Smooth muscle cell of the brain vasculature (primary cell): ENCODE measurements around the gene FZD10.

Experiments
- DNase-seq: peaks from one replicate; pipeline ENCODE4 v3.0.0-alpha.2; 2012; ENCODE audit warnings: low read depth, low spot score

FZD10 gene

GRCh38 chr12:130179191-130179590 lies 16.9 kb downstream of the FZD10 start:
- no peak for DNase-seq

DNA sequence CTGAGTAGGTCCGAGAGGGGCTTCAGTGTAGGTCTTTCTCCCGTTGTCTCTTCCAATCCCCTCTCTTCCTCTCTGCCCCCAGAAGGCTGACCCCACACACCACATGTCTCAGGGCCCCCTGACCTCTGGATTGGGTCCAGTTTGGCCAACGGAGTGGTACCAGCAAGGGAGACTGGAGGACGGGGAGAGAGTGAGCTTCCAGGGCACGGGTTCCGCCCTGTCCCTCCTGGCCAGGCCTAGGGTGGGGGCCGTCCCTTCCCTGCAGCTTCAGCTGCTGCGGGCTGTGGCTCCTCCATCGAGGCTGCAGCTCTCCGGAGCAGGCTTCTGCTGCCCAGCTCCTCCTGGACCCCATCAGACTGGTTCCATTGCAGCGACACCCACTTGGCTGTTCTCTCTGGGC lies 17.4 kb downstream of the FZD10 start:
- no peak for DNase-seq

- no peak for DNase-seq
Measured at GRCh38 chr12:130181211-130181610, 18.9 kb downstream of the FZD10 start.

GRCh38 chr12:130183585-130184370 lies 21.5 kb downstream of the FZD10 start:
- DNase-seq = no peak

- no peak for DNase-seq
Measured at GRCh38 chr12:130184404-130185090, 22.3 kb downstream of the FZD10 start.

GRCh38 chr12:130185455-130186391 lies 23.5 kb downstream of the FZD10 start:
- no peak for DNase-seq

- DNase-seq = no peak
Measured at GRCh38 chr12:130186651-130187268, 24.5 kb downstream of the FZD10 start.

DNA sequence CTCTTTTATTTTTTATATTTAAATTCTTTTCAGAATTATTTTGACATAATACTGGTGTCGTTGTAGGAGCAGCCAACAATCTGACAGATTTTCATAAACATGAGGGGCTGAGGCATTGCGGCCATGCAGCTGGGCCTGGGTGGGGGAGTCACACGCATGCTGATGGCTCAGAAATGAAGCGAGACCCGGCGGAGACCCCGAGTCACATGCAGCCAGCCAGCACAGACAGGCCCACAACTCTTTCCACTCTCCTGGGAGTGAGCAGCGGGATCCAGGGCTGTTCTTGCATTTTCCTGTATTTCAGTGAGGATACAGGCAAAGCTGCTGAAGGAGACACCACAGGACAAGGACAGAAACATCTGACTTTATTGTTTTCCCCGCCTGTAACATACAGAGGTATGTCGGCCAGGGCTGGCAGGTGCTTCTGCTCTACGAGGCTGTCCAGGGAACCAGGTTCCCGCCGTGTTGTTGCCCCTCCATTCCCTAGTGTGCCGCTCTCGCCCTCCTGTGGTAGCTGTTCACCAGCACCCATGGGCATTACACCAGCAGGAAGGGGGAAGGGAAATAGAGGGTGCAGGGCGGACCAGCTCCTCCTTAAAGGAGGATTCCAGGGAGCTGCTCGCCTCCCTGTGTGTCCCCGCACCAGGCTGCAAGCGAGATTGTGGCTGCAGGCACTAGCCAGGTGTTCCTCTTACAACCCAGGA lies 30.5 kb downstream of the FZD10 start:
- DNase-seq = no peak

GRCh38 chr12:130194154-130194553 lies 31.9 kb downstream of the FZD10 start:
- no peak for DNase-seq

DNA sequence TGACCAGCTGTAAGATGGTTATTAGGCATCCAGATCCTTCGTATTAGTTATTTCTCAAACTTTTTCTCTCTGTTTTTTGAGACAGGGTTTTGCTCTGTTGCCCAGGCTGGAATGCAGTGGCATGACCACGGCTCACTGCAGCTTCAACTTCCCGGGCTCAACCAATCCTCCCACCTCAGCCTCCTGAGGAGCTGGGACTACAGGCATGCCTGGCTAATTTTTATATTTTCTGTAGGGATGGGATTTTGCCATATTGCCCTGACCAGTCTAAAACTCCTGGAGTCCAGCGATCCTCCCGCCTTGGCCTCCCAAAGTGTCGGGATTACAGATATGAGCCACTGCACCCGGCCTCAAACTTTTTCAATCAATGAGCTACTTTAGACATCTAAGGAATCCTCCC lies 33.1 kb downstream of the FZD10 start:
- no peak for DNase-seq

GRCh38 chr12:130195776-130196175 lies 33.5 kb downstream of the FZD10 start:
- DNase-seq = no peak

DNA sequence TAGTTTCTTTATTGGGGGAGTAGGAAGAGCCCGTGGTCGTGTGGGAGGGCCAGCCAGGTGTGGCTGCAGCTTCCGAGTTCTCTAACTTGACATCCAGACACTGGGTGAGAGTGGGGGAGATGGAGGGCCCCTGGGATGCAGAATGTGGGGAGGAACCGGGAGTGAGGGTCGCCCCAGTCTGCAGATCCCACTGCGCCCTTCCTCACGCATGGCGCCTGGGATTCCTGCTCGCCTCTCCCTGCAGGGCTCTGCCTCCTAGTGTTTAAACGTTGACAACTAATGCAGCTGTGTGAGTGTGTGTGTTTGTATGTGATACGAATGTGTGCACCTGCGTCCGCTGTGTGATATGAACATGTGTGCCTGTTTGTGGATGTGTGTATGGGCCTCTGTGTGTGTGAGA lies 34.6 kb downstream of the FZD10 start:
- no peak for DNase-seq

GRCh38 chr12:130198026-130198662 lies 35.9 kb downstream of the FZD10 start:
- DNase-seq = no peak

- no peak for DNase-seq
Measured at GRCh38 chr12:130198663-130199060, 36.4 kb downstream of the FZD10 start.

GRCh38 chr12:130199581-130200390 lies 37.5 kb downstream of the FZD10 start:
- no peak for DNase-seq

- no peak for DNase-seq
Measured at GRCh38 chr12:130200445-130200844, 38.2 kb downstream of the FZD10 start.

GRCh38 chr12:130201037-130201436 lies 38.8 kb downstream of the FZD10 start:
- no peak for DNase-seq

GRCh38 chr12:130202201-130202600 lies 39.9 kb downstream of the FZD10 start:
- DNase-seq = no peak

DNA sequence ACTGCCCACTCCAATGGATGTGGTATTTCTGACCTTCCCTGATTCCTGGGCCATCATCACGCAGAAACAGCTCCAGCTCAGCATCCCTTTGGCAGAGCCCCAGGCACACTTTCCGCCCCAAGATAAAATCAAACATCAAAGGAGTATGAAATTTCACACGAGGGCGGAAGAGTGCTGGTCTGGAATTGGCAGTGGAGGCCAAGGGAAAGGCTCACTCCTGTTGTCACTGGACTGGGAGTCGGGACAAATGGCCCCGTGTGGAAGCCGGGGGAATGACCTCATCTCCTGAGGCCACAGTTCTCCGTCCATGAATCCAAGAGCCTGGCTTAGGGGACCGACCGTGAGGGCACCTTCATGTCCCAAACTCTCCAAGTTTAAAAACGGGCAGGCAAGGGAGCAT lies 40.9 kb downstream of the FZD10 start:
- no peak for DNase-seq

DNA sequence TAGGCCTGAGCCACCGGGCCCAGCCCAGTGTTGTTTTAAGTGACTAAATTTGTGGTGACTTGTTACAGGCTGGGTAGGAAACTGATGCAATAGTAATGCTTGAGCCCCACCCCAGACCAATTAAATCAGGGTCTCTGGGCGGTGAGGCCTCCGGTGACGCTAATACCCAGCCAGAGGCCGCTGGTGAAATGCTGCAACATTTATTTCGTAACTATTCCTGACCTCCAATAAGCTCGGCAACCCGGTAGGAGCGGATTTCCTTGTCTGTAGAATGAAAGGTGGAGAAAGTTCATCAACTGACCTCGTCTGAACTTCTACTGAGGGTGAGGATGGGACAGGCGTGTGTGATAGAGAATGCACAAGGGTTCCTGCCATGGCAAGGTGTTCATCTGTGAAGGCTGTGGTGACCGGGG lies 42.3 kb downstream of the FZD10 start:
- DNase-seq = no peak
